Activated naive CD8-positive, alpha-beta T cell (primary cell): ENCODE measurements around the gene INPP5A.

Experiments
- H3K27ac Mint-ChIP-seq: one replicate; pipeline ENCODE4 v1.8.0; 2021; ENCODE audit warnings: mixed read lengths
- H3K27me3 Mint-ChIP-seq: one replicate; pipeline ENCODE4 v1.8.0; 2021; ENCODE audit warnings: mixed read lengths
- H3K36me3 Mint-ChIP-seq: one replicate; pipeline ENCODE4 v1.8.0; 2021; ENCODE audit warnings: mixed read lengths
- H3K4me1 Mint-ChIP-seq: one replicate; pipeline ENCODE4 v1.8.0; 2021; ENCODE audit warnings: low read depth, mixed read lengths
- H3K4me3 Mint-ChIP-seq: one replicate; pipeline ENCODE4 v1.8.0; 2021; ENCODE audit warnings: mild to moderate bottlenecking, mixed read lengths
- H3K9me3 Mint-ChIP-seq: one replicate; pipeline ENCODE4 v1.8.0; 2021; ENCODE audit warnings: low read depth, mixed read lengths

Gene INPP5A

GRCh38 chr10:132521041-132521465 lies 16.5 kb upstream of the INPP5A start:
- H3K4me1 Mint-ChIP-seq: peaks cover 3% of the 10 kb centered on the region
- H3K27me3 Mint-ChIP-seq: peaks cover 8% of the 10 kb centered on the region
- no peak overlapping the region for H3K27ac Mint-ChIP-seq
- no peaks in the 10 kb centered on the region for H3K36me3 Mint-ChIP-seq
- no peak overlapping the region for H3K4me3 Mint-ChIP-seq
- H3K9me3 Mint-ChIP-seq: no peaks in the 10 kb centered on the region

- no peaks in the 10 kb centered on the region for H3K9me3 Mint-ChIP-seq
- H3K27me3 Mint-ChIP-seq: peaks cover 8% of the 10 kb centered on the region
- H3K36me3 Mint-ChIP-seq: no peaks in the 10 kb centered on the region
- peaks cover 3% of the 10 kb centered on the region for H3K4me1 Mint-ChIP-seq
- H3K27ac Mint-ChIP-seq: no peak overlapping the region
- H3K4me3 Mint-ChIP-seq: no peak overlapping the region
Measured at GRCh38 chr10:132521466-132522102, 16.0 kb upstream of the INPP5A start.

GRCh38 chr10:132522521-132523411 lies 14.8 kb upstream of the INPP5A start:
- H3K27me3 Mint-ChIP-seq: peaks cover 8% of the 10 kb centered on the region
- H3K4me1 Mint-ChIP-seq: peaks cover 3% of the 10 kb centered on the region
- H3K4me3 Mint-ChIP-seq: no peak overlapping the region
- no peaks in the 10 kb centered on the region for H3K36me3 Mint-ChIP-seq
- H3K9me3 Mint-ChIP-seq: no peaks in the 10 kb centered on the region
- no peak overlapping the region for H3K27ac Mint-ChIP-seq

GRCh38 chr10:132523561-132524442 lies 13.8 kb upstream of the INPP5A start:
- H3K9me3 Mint-ChIP-seq: no peaks in the 10 kb centered on the region
- H3K4me1 Mint-ChIP-seq: no peaks in the 10 kb centered on the region
- no peak overlapping the region for H3K27ac Mint-ChIP-seq
- H3K36me3 Mint-ChIP-seq: no peaks in the 10 kb centered on the region
- H3K4me3 Mint-ChIP-seq: no peak overlapping the region
- peaks cover 4% of the 10 kb centered on the region for H3K27me3 Mint-ChIP-seq

GRCh38 chr10:132524443-132525285 lies 12.9 kb upstream of the INPP5A start:
- no peaks in the 10 kb centered on the region for H3K36me3 Mint-ChIP-seq
- no peak overlapping the region for H3K27ac Mint-ChIP-seq
- H3K4me1 Mint-ChIP-seq: no peaks in the 10 kb centered on the region
- H3K4me3 Mint-ChIP-seq: no peak overlapping the region
- H3K9me3 Mint-ChIP-seq: no peaks in the 10 kb centered on the region
- peaks cover 4% of the 10 kb centered on the region for H3K27me3 Mint-ChIP-seq

- H3K9me3 Mint-ChIP-seq: peaks cover 9% of the 10 kb centered on the region
- peaks cover 7% of the 10 kb centered on the region for H3K27me3 Mint-ChIP-seq
- peaks cover 5% of the 10 kb centered on the region for H3K36me3 Mint-ChIP-seq
- H3K4me1 Mint-ChIP-seq: no peaks in the 10 kb centered on the region
- H3K4me3 Mint-ChIP-seq: no peak overlapping the region
- H3K27ac Mint-ChIP-seq: no peak overlapping the region
Measured at GRCh38 chr10:132526676-132527075, 10.9 kb upstream of the INPP5A start.

- no peak overlapping the region for H3K4me3 Mint-ChIP-seq
- H3K27ac Mint-ChIP-seq: no peak overlapping the region
- H3K27me3 Mint-ChIP-seq: peaks cover 7% of the 10 kb centered on the region
- no peaks in the 10 kb centered on the region for H3K4me1 Mint-ChIP-seq
- H3K36me3 Mint-ChIP-seq: peaks cover 7% of the 10 kb centered on the region
- peaks cover 12% of the 10 kb centered on the region for H3K9me3 Mint-ChIP-seq
Measured at GRCh38 chr10:132527339-132528063, 10.1 kb upstream of the INPP5A start.

- H3K27me3 Mint-ChIP-seq: peaks cover 7% of the 10 kb centered on the region
- H3K4me3 Mint-ChIP-seq: no peak overlapping the region
- H3K27ac Mint-ChIP-seq: no peak overlapping the region
- peaks cover 7% of the 10 kb centered on the region for H3K36me3 Mint-ChIP-seq
- no peaks in the 10 kb centered on the region for H3K4me1 Mint-ChIP-seq
- H3K9me3 Mint-ChIP-seq: peaks cover 12% of the 10 kb centered on the region
Measured at GRCh38 chr10:132528064-132528691, 9.4 kb upstream of the INPP5A start.

- H3K27me3 Mint-ChIP-seq: peaks cover 3% of the 10 kb centered on the region
- peaks cover 10% of the 10 kb centered on the region for H3K4me1 Mint-ChIP-seq
- peaks cover 12% of the 10 kb centered on the region for H3K9me3 Mint-ChIP-seq
- H3K4me3 Mint-ChIP-seq: no peak overlapping the region
- no peak overlapping the region for H3K27ac Mint-ChIP-seq
- H3K36me3 Mint-ChIP-seq: peaks cover 7% of the 10 kb centered on the region
Measured at GRCh38 chr10:132532179-132532578, 5.4 kb upstream of the INPP5A start.

- Mint-ChIP-seq H3K27me3 (peaks cover 3% of the 10 kb centered on the region), H3K4me1 (peaks cover 10% of the 10 kb centered on the region), H3K9me3 (peaks cover 12% of the 10 kb centered on the region), H3K27ac (no peak overlapping the region), H3K4me3 (no peak overlapping the region), H3K36me3 (peaks cover 7% of the 10 kb centered on the region)
Measured at GRCh38 chr10:132532749-132533560, 4.6 kb upstream of the INPP5A start.

GRCh38 chr10:132533571-132534260 lies 3.9 kb upstream of the INPP5A start:
- H3K27ac Mint-ChIP-seq: no peak overlapping the region
- H3K4me1 Mint-ChIP-seq: peaks cover 15% of the 10 kb centered on the region
- H3K9me3 Mint-ChIP-seq: peaks cover 12% of the 10 kb centered on the region
- peaks cover 3% of the 10 kb centered on the region for H3K27me3 Mint-ChIP-seq
- peak overlapping the region; percentile 22 for H3K4me3 Mint-ChIP-seq
- H3K36me3 Mint-ChIP-seq: peaks cover 7% of the 10 kb centered on the region

GRCh38 chr10:132534391-132535064 lies 3.1 kb upstream of the INPP5A start:
- Mint-ChIP-seq H3K9me3 (peaks cover 12% of the 10 kb centered on the region), H3K4me3 (peak overlapping the region; percentile 22), H3K27ac (no peak overlapping the region), H3K4me1 (peaks cover 23% of the 10 kb centered on the region), H3K36me3 (peaks cover 7% of the 10 kb centered on the region), H3K27me3 (peaks cover 3% of the 10 kb centered on the region)
